OCI-LY3 (cell line): ENCODE measurements around the gene ZMYM4.

Experiments used
- H2AFZ ChIP-seq: fragments of 200-600, 300-600 bp; shearing (Covaris generic); 2 replicates; pipeline ENCODE4 v1.6.0; 2014; ENCODE audit warnings: antibody characterized with exemption, low read depth, low read length
- H3K27ac ChIP-seq: fragments of 200-600, 300-600 bp; sonication (generic); 2 replicates; pipeline ENCODE4 v1.5.1; 2014; ENCODE audit warnings: mild to moderate bottlenecking, low read length, moderate library complexity, mixed read lengths
- H3K27me3 ChIP-seq: fragments of 200-600, 300-600 bp; sonication (generic); 2 replicates; pipeline ENCODE4 v1.6.1; 2014; ENCODE audit warnings: low read depth, low read length, mixed read lengths
- H3K36me3 ChIP-seq: fragments of 200-600, 300-600 bp; sonication (generic); replicated peaks from 2 replicates; pipeline ENCODE3; 2014; ENCODE audit warnings: low read depth, low read length, mixed read lengths
- H3K4me1 ChIP-seq: fragments of 300-600, 200-600 bp; sonication (generic); 2 replicates; pipeline ENCODE4 v1.6.1; 2014; ENCODE audit warnings: low read length, mixed read lengths
- H3K4me2 ChIP-seq: fragments of 200-600, 300-600 bp; sonication (generic); 2 replicates; pipeline ENCODE4 v1.6.1; 2014; ENCODE audit warnings: low read length, mixed read lengths
- H3K4me3 ChIP-seq: fragments of 300-600, 200-600 bp; sonication (generic); 2 replicates; pipeline ENCODE4 v1.5.1; 2014; ENCODE audit warnings: antibody characterized with exemption, mild to moderate bottlenecking, low read length, moderate library complexity
- H3K79me2 ChIP-seq: fragments of 300-600, 200-600 bp; shearing (Covaris generic); 2 replicates; pipeline ENCODE4 v1.6.1; 2014; ENCODE audit warnings: mild to moderate bottlenecking, low read length, mixed read lengths
- H3K9ac ChIP-seq: fragments of 300-600, 200-600 bp; shearing (Covaris generic); 2 replicates; pipeline ENCODE4 v1.6.0; 2014; ENCODE audit warnings: mild to moderate bottlenecking, low read length, moderate library complexity
- H3K9me3 ChIP-seq: fragments of 200-600, 300-600 bp; shearing (Covaris generic); 2 replicates; pipeline ENCODE4 v1.6.1; 2014; ENCODE audit warnings: low read length, mixed read lengths; ENCODE audit not compliant: insufficient read depth
- H4K20me1 ChIP-seq: fragments of 200-600, 300-600 bp; sonication (generic); 2 replicates; pipeline ENCODE4 v1.6.1; 2016; ENCODE audit warnings: low read length, mixed read lengths; ENCODE audit not compliant: insufficient read depth
- CTCF ChIP-seq: fragments of 200-600, 300-600 bp; sonication (generic); IDR thresholded peaks from 2 replicates; pipeline ENCODE4 v1.5.1; 2014; ENCODE audit warnings: antibody characterized with exemption, low read length, low read depth
- EZH2phosphoT487 ChIP-seq: fragments of 200-600 bp; shearing (Covaris generic); IDR thresholded peaks from 2 replicates; pipeline ENCODE4 v1.6.1; 2018; ENCODE audit warnings: antibody characterized with exemption, mixed run types, low read depth

ZMYM4 gene

GRCh38 chr1:35407743-35408142 is 139.2 kb downstream of the ZMYM4 start:
- Histone ChIP-seq H3K27ac (no peak overlapping the region), H3K27me3 (no peaks in the 10 kb centered on the region), H3K4me3 (no peak overlapping the region), H3K4me2 (no peak overlapping the region), H4K20me1 (no peaks in the 10 kb centered on the region), H3K9ac (no peak overlapping the region), H2AFZ (no peak overlapping the region), H3K9me3 (no peaks in the 10 kb centered on the region), H3K79me2 (no peaks in the 10 kb centered on the region), H3K4me1 (no peaks in the 10 kb centered on the region), H3K36me3 (peaks cover 25% of the 10 kb centered on the region)
- TF ChIP-seq EZH2phosphoT487 = no peak
- TF ChIP-seq CTCF = no peak

- no peaks in the 10 kb centered on the region for H3K9me3 ChIP-seq
- H2AFZ ChIP-seq = no peak overlapping the region
- no peaks in the 10 kb centered on the region for H3K4me1 ChIP-seq
- no peaks in the 10 kb centered on the region for H3K27me3 ChIP-seq
- H3K4me2 ChIP-seq = no peak overlapping the region
- H3K4me3 ChIP-seq = no peak overlapping the region
- TF ChIP-seq CTCF (no peak), EZH2phosphoT487 (no peak)
- H3K9ac ChIP-seq = no peak overlapping the region
- H3K27ac ChIP-seq = no peak overlapping the region
- H3K79me2 ChIP-seq = no peaks in the 10 kb centered on the region
- peaks cover 25% of the 10 kb centered on the region for H3K36me3 ChIP-seq
- H4K20me1 ChIP-seq = no peaks in the 10 kb centered on the region
Observed at GRCh38 chr1:35408925-35409324, 140.4 kb downstream of the ZMYM4 start.

GRCh38 chr1:35426097-35426586 is 157.6 kb downstream of the ZMYM4 start:
- H3K4me1 ChIP-seq = peaks cover 11% of the 10 kb centered on the region
- no peak for TF ChIP-seq CTCF
- TF ChIP-seq EZH2phosphoT487 = no peak
- H3K4me3 ChIP-seq = no peak overlapping the region
- peaks cover 2% of the 10 kb centered on the region for H3K36me3 ChIP-seq
- H2AFZ ChIP-seq = no peak overlapping the region
- H3K4me2 ChIP-seq = no peak overlapping the region
- no peaks in the 10 kb centered on the region for H3K79me2 ChIP-seq
- no peak overlapping the region for H3K9ac ChIP-seq
- no peaks in the 10 kb centered on the region for H3K27me3 ChIP-seq
- H3K27ac ChIP-seq = no peak overlapping the region
- no peaks in the 10 kb centered on the region for H3K9me3 ChIP-seq
- H4K20me1 ChIP-seq = no peaks in the 10 kb centered on the region

GRCh38 chr1:35428360-35428759 is 159.9 kb downstream of the ZMYM4 start:
- Histone ChIP-seq H3K4me1 (peaks cover 11% of the 10 kb centered on the region), H3K4me3 (no peak overlapping the region), H4K20me1 (no peaks in the 10 kb centered on the region), H3K27me3 (no peaks in the 10 kb centered on the region), H3K79me2 (no peaks in the 10 kb centered on the region), H3K9me3 (no peaks in the 10 kb centered on the region), H3K9ac (no peak overlapping the region), H3K36me3 (peaks cover 2% of the 10 kb centered on the region), H3K4me2 (no peak overlapping the region), H3K27ac (no peak overlapping the region), H2AFZ (no peak overlapping the region)
- no peak for TF ChIP-seq CTCF
- no peak for TF ChIP-seq EZH2phosphoT487
